MM.1S (cell line): Measurements from ENCODE around the gene PDE11A.

Source experiments
- DNase-seq: peaks from one replicate; pipeline ENCODE4 v3.0.0-alpha.2; 2015
- H2AFZ ChIP-seq: fragments of 300-600 bp; sonication (generic); 2 replicates; pipeline ENCODE4 v1.6.0; 2016; ENCODE audit warnings: antibody characterized with exemption, low read length
- H3F3A ChIP-seq: fragments of 300-600 bp; sonication (generic); 2 replicates; pipeline ENCODE4 v1.6.1; 2016; ENCODE audit warnings: mild to moderate bottlenecking, antibody characterized with exemption, low read length, moderate library complexity, mixed read lengths; ENCODE audit not compliant: insufficient read depth
- H3K27ac ChIP-seq: fragments of 300-600 bp; sonication (generic); 2 replicates; pipeline ENCODE4 v1.5.1; 2016; ENCODE audit warnings: mild to moderate bottlenecking, low read length
- H3K27me3 ChIP-seq: fragments of 300-600 bp; sonication (generic); replicated peaks from 2 replicates; pipeline ENCODE4 v1.6.0; 2016; ENCODE audit warnings: low read length; ENCODE audit not compliant: insufficient read depth
- H3K36me3 ChIP-seq: fragments of 300-600 bp; sonication (generic); replicated peaks from 2 replicates; pipeline ENCODE4 v1.6.1; 2016; ENCODE audit warnings: mild to moderate bottlenecking, low read length, mixed read lengths; ENCODE audit not compliant: insufficient read depth
- H3K4me1 ChIP-seq: fragments of 300-600 bp; sonication (generic); 2 replicates; pipeline ENCODE4 v1.6.1; 2016; ENCODE audit warnings: low read length, mixed read lengths
- H3K4me2 ChIP-seq: fragments of 300-600 bp; sonication (generic); 2 replicates; pipeline ENCODE4 v1.6.0; 2016; ENCODE audit warnings: low read depth, low read length
- H3K4me3 ChIP-seq: fragments of 300-600 bp; sonication (generic); 2 replicates; pipeline ENCODE4 v1.5.1; 2016; ENCODE audit warnings: low read length, mixed read lengths
- H3K79me2 ChIP-seq: fragments of 300-600 bp; sonication (generic); 2 replicates; pipeline ENCODE4 v1.6.1; 2016; ENCODE audit warnings: mixed run types, low read length, mixed read lengths
- H3K9ac ChIP-seq: fragments of 300-600 bp; sonication (generic); 2 replicates; pipeline ENCODE4 v1.6.1; 2016; ENCODE audit warnings: low read length, mixed read lengths
- H3K9me2 ChIP-seq: fragments of 300-600 bp; sonication (generic); replicated peaks from 2 replicates; pipeline ENCODE4 v1.6.1; 2016; ENCODE audit warnings: mild to moderate bottlenecking, low read length, mixed read lengths; ENCODE audit not compliant: insufficient read depth
- H3K9me3 ChIP-seq: fragments of 300-600 bp; sonication (generic); replicated peaks from 2 replicates; pipeline ENCODE4 v1.6.1; 2016; ENCODE audit warnings: mild to moderate bottlenecking, low read length, mixed read lengths; ENCODE audit not compliant: insufficient read depth
- H4K20me1 ChIP-seq: fragments of 300-600 bp; sonication (generic); 2 replicates; pipeline ENCODE4 v1.6.1; 2016; ENCODE audit warnings: mild to moderate bottlenecking, low read length, moderate library complexity, mixed read lengths; ENCODE audit not compliant: insufficient read depth
- EZH2 ChIP-seq: fragments of 300-600 bp; sonication (generic); optimal IDR thresholded peaks from 2 replicates; pipeline ENCODE3; 2017; ENCODE audit warnings: low read depth, mild to moderate bottlenecking, antibody characterized with exemption, low read length, mixed read lengths
- EZH2phosphoT487 ChIP-seq: fragments of 300-600 bp; sonication (generic); IDR thresholded peaks from 2 replicates; pipeline ENCODE4 v1.6.1; 2018; ENCODE audit warnings: antibody characterized with exemption, low read length
- TF ChIP-seq, protein P1 (sequence below): fragments of 300-600 bp; sonication (generic); IDR thresholded peaks from 2 replicates; pipeline ENCODE4 v1.5.1; 2016; ENCODE audit warnings: antibody characterized with exemption, low read length, mixed read lengths

The PDE11A gene

DNA sequence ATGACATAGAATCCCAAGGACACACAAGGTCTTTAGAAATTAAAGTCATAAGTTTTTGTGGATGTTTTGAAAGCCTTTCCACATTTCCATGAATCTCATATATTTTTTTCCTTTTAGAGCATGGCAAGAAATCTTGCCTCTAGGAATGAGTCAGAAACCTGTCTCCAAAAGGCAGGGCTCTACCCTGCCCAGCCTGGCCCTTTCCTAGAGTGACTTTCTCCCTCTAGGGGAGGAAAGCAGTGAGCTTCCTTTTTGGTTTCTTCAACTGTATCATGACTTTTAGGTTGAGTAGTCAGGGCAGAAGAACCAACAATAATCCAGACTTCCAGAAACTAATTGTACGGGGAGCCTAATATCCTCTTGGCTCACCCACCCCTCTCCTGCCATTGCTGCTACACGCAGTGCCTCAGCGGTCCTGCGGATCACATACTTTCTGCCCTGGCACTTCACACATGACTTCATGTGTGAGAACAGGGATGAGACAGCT is 379.8 kb downstream of the PDE11A start:
- Histone ChIP-seq H3K79me2 (no peaks in the 10 kb centered on the region), H3K4me2 (no peak overlapping the region), H3K36me3 (no peaks in the 10 kb centered on the region), H3K4me1 (no peaks in the 10 kb centered on the region), H3K27me3 (no peaks in the 10 kb centered on the region), H3K27ac (no peak overlapping the region), H3K9me3 (no peaks in the 10 kb centered on the region), H3K9me2 (no peaks in the 10 kb centered on the region), H3F3A (no peaks in the 10 kb centered on the region), H2AFZ (no peak overlapping the region), H4K20me1 (no peaks in the 10 kb centered on the region), H3K4me3 (no peak overlapping the region), H3K9ac (no peak overlapping the region)
- DNase-seq = no peak
- TF ChIP-seq EZH2 (no peak), EZH2phosphoT487 (no peak)
- TF ChIP-seq, protein P1, sequence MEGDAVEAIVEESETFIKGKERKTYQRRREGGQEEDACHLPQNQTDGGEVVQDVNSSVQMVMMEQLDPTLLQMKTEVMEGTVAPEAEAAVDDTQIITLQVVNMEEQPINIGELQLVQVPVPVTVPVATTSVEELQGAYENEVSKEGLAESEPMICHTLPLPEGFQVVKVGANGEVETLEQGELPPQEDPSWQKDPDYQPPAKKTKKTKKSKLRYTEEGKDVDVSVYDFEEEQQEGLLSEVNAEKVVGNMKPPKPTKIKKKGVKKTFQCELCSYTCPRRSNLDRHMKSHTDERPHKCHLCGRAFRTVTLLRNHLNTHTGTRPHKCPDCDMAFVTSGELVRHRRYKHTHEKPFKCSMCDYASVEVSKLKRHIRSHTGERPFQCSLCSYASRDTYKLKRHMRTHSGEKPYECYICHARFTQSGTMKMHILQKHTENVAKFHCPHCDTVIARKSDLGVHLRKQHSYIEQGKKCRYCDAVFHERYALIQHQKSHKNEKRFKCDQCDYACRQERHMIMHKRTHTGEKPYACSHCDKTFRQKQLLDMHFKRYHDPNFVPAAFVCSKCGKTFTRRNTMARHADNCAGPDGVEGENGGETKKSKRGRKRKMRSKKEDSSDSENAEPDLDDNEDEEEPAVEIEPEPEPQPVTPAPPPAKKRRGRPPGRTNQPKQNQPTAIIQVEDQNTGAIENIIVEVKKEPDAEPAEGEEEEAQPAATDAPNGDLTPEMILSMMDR = no peak

DNA sequence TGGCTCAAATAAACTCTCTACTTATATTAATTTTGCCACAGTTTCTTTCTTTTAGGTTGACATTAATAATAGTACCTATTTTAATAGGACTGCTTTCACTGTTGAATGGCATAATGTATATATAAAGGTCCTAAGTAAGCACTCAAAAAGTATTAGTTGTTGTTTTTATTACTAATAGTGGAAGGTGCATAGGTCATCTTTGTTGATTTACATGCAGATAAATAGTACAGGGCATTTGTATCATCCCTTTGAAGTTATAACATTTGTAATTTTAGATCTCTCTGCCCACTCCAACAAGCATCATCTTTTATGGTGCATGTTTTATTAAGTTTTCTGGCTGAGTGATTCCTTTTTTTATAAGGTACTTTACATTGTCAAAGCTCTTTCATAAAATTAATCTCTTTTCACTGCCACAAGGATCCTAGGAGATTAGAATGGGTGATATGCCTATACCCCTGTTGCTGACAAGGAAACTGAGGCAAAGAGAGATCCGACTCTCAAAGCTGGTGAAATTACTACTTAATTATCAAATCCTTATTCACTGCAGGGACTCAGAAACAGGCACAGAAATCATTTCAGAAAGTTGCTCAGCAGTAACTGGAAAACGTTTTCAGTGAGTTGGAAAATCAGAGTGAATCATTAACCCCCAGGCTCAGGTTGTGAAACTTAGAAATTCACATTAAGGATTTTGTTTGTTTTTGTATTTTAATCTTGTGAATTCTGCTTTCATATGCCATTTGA is 380.4 kb downstream of the PDE11A start:
- Histone ChIP-seq H3K4me3 (no peak overlapping the region), H3K79me2 (no peaks in the 10 kb centered on the region), H3F3A (no peaks in the 10 kb centered on the region), H3K9me3 (no peaks in the 10 kb centered on the region), H3K4me2 (no peak overlapping the region), H3K27me3 (no peaks in the 10 kb centered on the region), H4K20me1 (no peaks in the 10 kb centered on the region), H3K27ac (no peak overlapping the region), H2AFZ (no peak overlapping the region), H3K9me2 (no peaks in the 10 kb centered on the region), H3K4me1 (no peaks in the 10 kb centered on the region), H3K9ac (no peak overlapping the region), H3K36me3 (no peaks in the 10 kb centered on the region)
- DNase-seq = no peak
- TF ChIP-seq EZH2phosphoT487 (no peak), EZH2 (no peak)
- TF ChIP-seq, protein P1 = no peak

DNA sequence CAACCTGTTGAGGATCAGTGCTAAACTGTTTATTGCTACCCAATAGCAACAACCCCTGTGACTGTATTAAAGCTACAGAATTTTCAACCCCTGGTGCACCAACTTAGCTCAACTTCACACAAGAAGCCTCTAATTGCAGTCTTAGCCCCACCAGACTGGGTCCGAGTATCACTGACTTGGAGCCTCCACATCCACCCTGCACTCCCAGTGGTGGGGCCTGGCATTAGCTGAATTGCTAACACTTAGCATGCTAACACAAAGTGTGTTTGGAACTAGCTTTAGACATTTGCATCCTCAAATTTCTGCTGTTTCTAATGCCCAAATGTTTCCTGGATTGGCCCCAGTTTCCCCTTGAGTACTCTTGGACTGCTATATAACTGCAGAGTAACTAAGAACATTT is 381.4 kb downstream of the PDE11A start:
- Histone ChIP-seq H3K9ac (no peak overlapping the region), H3K4me3 (no peak overlapping the region), H2AFZ (no peak overlapping the region), H3K4me1 (no peaks in the 10 kb centered on the region), H3K4me2 (no peak overlapping the region), H3K9me2 (no peaks in the 10 kb centered on the region), H3K36me3 (no peaks in the 10 kb centered on the region), H3K79me2 (no peaks in the 10 kb centered on the region), H3F3A (no peaks in the 10 kb centered on the region), H3K27ac (no peak overlapping the region), H3K9me3 (no peaks in the 10 kb centered on the region), H3K27me3 (no peaks in the 10 kb centered on the region), H4K20me1 (no peaks in the 10 kb centered on the region)
- DNase-seq = no peak
- TF ChIP-seq EZH2 = no peak
- no peak for TF ChIP-seq EZH2phosphoT487
- TF ChIP-seq, protein P1 = no peak
